K562 (cell line): ENCODE results near the gene KRT16. TPM values are rescaled to one million over a fixed set of nuclear protein-coding genes. Genes with fewer than 3 reads are reported as not detected.

Experiments used
- ATAC-seq: fragments of 200-7000 bp; cut with Tn5 transposase; 3 replicates; pipeline ENCODE4 v1.9.1; 2020; ENCODE audit warnings: moderate library complexity
- BruUV-seq: library from RNA; stranded (reverse); fragments of 400-500 nt; replicated peaks from 2 replicates; lab custom pipeline; 2021; lab: Mats Ljungman, UMichigan
- CTCF ChIA-PET: fragments of 300-600 bp; formaldehyde crosslinking; extraction: SDS; loops from one replicate; lab custom pipeline; 2021; ENCODE audit warnings: low intra/inter-chr PET ratio; lab: Yijun Ruan, JAX
- POLR2A ChIA-PET: fragments of 300-600, 350-650 bp; sonication (Branson Sonifier 250); formaldehyde crosslinking; extraction: SDS; loops from one replicate; lab custom pipeline; 2021; ENCODE audit warnings: antibody characterized with exemption, inconsistent platforms; lab: Yijun Ruan, JAX
- DNase-seq, 4 experiments: peaks; one replicate each; pipeline versions ENCODE4 v3.0.0 to v3.0.0-alpha.2; 2011 to 2018; ENCODE audit warnings: low spot score in 3 of 4, mixed read lengths in 3 of 4; ENCODE audit errors: extremely low read depth in 1 of 4
- FAIRE-seq: peaks from 2 replicates; lab custom pipeline; 2011; peaks lifted over from hg19 to GRCh38; lab: Jason Lieb, UNC
- H2AFZ ChIP-seq: 2 replicates; pipeline ENCODE4 v1.6.0; 2011; ENCODE audit warnings: low read depth, low read length, control low read depth, inconsistent platforms
- H3K27ac ChIP-seq: fragments of 200-600 bp; 3 replicates; pipeline ENCODE4 v1.8.0; 2011; ENCODE audit warnings: low read depth, mild to moderate bottlenecking, control low read depth, inconsistent platforms, low read length, moderate library complexity, mixed read lengths; ENCODE audit errors: extremely low read depth
- H3K27me3 ChIP-seq, 2 experiments: fragments of 300-600 bp in 1 of 2; 2 replicates in 1 of 2; 3 replicates in 1 of 2; pipeline versions ENCODE4 v1.6.0 to v1.8.0; 2011; ENCODE audit warnings: inconsistent platforms in 2 of 2, low read length in 2 of 2, mild to moderate bottlenecking in 1 of 2, mixed read lengths in 1 of 2, moderate library complexity in 1 of 2; ENCODE audit not compliant: control insufficient read depth in 2 of 2, insufficient read depth in 2 of 2
- H3K36me3 ChIP-seq: fragments of 300-600 bp; 3 replicates; pipeline ENCODE4 v1.8.0; 2011; ENCODE audit warnings: mild to moderate bottlenecking, low read length, inconsistent platforms; ENCODE audit not compliant: control insufficient read depth, insufficient read depth
- H3K4me1 ChIP-seq, 2 experiments: fragments of 200-600 bp in 1 of 2; replicated peaks in 1 of 2; 2 replicates in 1 of 2; 3 replicates in 1 of 2; pipeline versions ENCODE4 v1.5.1 to v1.8.0; 2011; ENCODE audit warnings: inconsistent platforms in 2 of 2, low read length in 2 of 2, mild to moderate bottlenecking in 1 of 2, mixed read lengths in 1 of 2, moderate library complexity in 1 of 2; ENCODE audit not compliant: control insufficient read depth in 2 of 2, insufficient read depth in 2 of 2
- H3K4me2 ChIP-seq: 2 replicates; pipeline ENCODE4 v1.6.1; 2011; ENCODE audit warnings: low read length, control low read depth, inconsistent platforms, mixed read lengths; ENCODE audit not compliant: insufficient read depth
- H3K4me3 ChIP-seq: fragments of 200-600 bp; sonication (generic), shearing (Covaris generic); 2 replicates; pipeline ENCODE4 v1.5.1; 2016; ENCODE audit warnings: control low read depth, inconsistent platforms
- H3K79me2 ChIP-seq: fragments of 200-600 bp; 3 replicates; pipeline ENCODE4 v1.8.0; 2011; ENCODE audit warnings: low read length, inconsistent platforms; ENCODE audit not compliant: control insufficient read depth, insufficient read depth
- H3K9ac ChIP-seq, 2 experiments: 2 replicates each; pipeline versions ENCODE4 v1.6.0 to v1.6.1; 2011; ENCODE audit warnings: low read depth in 2 of 2, low read length in 2 of 2, control low read depth in 1 of 2, inconsistent platforms in 1 of 2, mild to moderate bottlenecking in 1 of 2, mixed read lengths in 1 of 2; ENCODE audit not compliant: insufficient read depth in 1 of 2
- H3K9me1 ChIP-seq: one replicate; pipeline ENCODE4 v1.6.0; 2011; ENCODE audit warnings: inconsistent platforms, mild to moderate bottlenecking, low read length, moderate library complexity; ENCODE audit not compliant: control insufficient read depth, insufficient read depth
- H3K9me3 ChIP-seq: replicated peaks from 2 replicates; pipeline ENCODE4 v1.5.1; 2011; ENCODE audit warnings: low read depth, low read length, inconsistent platforms; ENCODE audit not compliant: control insufficient read depth, insufficient read depth
- H4K20me1 ChIP-seq: replicated peaks from 2 replicates; pipeline ENCODE4 v1.6.1; 2011; ENCODE audit warnings: low read length, inconsistent platforms, mixed read lengths; ENCODE audit not compliant: control insufficient read depth, insufficient read depth
- CBX1 ChIP-seq: sonication (generic); IDR thresholded peaks from 2 replicates; pipeline ENCODE4 v1.6.1; 2016; ENCODE audit warnings: antibody characterized with exemption, low read depth, mild to moderate bottlenecking
- CC2D1A ChIP-seq: fragments of 450-650 bp; IDR thresholded peaks from 2 replicates; pipeline ENCODE4 v1.6.1; 2017; ENCODE audit warnings: mild to moderate bottlenecking
- CGGBP1 ChIP-seq: fragments of 250-450 bp; sonication (Bioruptor Pico); IDR thresholded peaks from 2 replicates; pipeline ENCODE4 v1.9.0; 2021; ENCODE audit warnings: mild to moderate bottlenecking
- CTCF ChIP-seq, 3 experiments: IDR thresholded peaks in 2 of 3; conservative IDR thresholded peaks in 1 of 3; 2 replicates each; pipeline ENCODE4 v1.5.1; 2011 to 2012; ENCODE audit warnings: low read length in 3 of 3, mild to moderate bottlenecking in 3 of 3, control low read depth in 2 of 3, improper control_type of control experiment in 1 of 3, inconsistent platforms in 1 of 3, low read depth in 1 of 3, mixed read lengths in 1 of 3, moderate library complexity in 1 of 3; ENCODE audit not compliant: insufficient read depth in 2 of 3
- GATAD2B ChIP-seq: fragments of 450-650 bp; IDR thresholded peaks from 2 replicates; pipeline ENCODE4 v1.6.1; 2017; ENCODE audit warnings: mild to moderate bottlenecking, borderline replicate concordance
- HNRNPUL1 ChIP-seq: fragments of 200-400 bp; formaldehyde crosslinking; IDR thresholded peaks from 2 replicates; pipeline ENCODE4 v1.6.1; 2017; ENCODE audit warnings: low read length
- L3MBTL2 ChIP-seq: fragments of 450-650 bp; IDR thresholded peaks from 2 replicates; pipeline ENCODE4 v1.6.1; 2016; ENCODE audit warnings: mild to moderate bottlenecking, moderate library complexity
- MCM5 ChIP-seq: fragments of 450-650 bp; IDR thresholded peaks from 2 replicates; pipeline ENCODE4 v1.6.1; 2016; ENCODE audit warnings: low read depth
- PCBP1 ChIP-seq: fragments of 200-400 bp; formaldehyde crosslinking; IDR thresholded peaks from 2 replicates; pipeline ENCODE4 v1.6.1; 2018; ENCODE audit warnings: mild to moderate bottlenecking, low read depth, low read length; ENCODE audit not compliant: poor library complexity, severe bottlenecking
- TFAP4 ChIP-seq: sonication (generic); formaldehyde crosslinking; IDR thresholded peaks from 2 replicates; pipeline ENCODE4 v1.8.0; 2022; ENCODE audit warnings: missing genetic modification reagents, mild to moderate bottlenecking, moderate library complexity, borderline replicate concordance
- ZBTB12 ChIP-seq: fragments of 250-450 bp; sonication (Bioruptor Pico); IDR thresholded peaks from 2 replicates; pipeline ENCODE4 v1.4.0; 2020
- ZNF449 ChIP-seq: fragments of 250-450 bp; sonication (Bioruptor Pico); IDR thresholded peaks from 2 replicates; pipeline ENCODE4 v1.8.0; 2022; ENCODE audit warnings: moderate library complexity, mild to moderate bottlenecking, inconsistent platforms
- ZNF77 ChIP-seq: fragments of 250-450 bp; sonication (Bioruptor Pico); IDR thresholded peaks from 2 replicates; pipeline ENCODE4 v1.5.0; 2020
- WGBS: fragments of 100-300 bp; shearing (Covaris generic); methylation state at CpG from one replicate; pipeline ENCODE4 v1.1.6; 2016; ENCODE audit warnings: low coverage, mixed read lengths; ENCODE audit not compliant: insufficient coverage; ENCODE audit errors: missing lambda C conversion rate; 5-methylcytosine and 5-hydroxymethylcytosine counted together
- in situ Hi-C: fragments of 300-500 bp; cut with MboI; formaldehyde crosslinking; loops from 4 replicates; pipeline ENCODE4 v1.15.0; 2018; ENCODE audit warnings: inconsistent platforms, mixed read lengths
- intact Hi-C: fragments of 100-400 bp; cut with micrococcal nuclease; formaldehyde crosslinking; loops from 2 replicates; pipeline ENCODE4 v1.14.2; 2022
- polyA plus RNA-seq, 8 experiments: library from polyadenylated mRNA; depleted of rRNA in 4 of 8; stranded (reverse) in 5 of 8; unstranded in 3 of 8; fragments of >200 nt; fragmentation: Nextera tagmentation in 2 of 8; fragmentation: Illumina TruSeq in 1 of 8; extraction: Ambion mirVana in 2 of 8; extraction: Trizol in 1 of 8; gene quantifications; 2 replicates each; pipeline versions ENCODE4 v1.2.1 to v1.2.3, GENCODE V29; 2011 to 2014; ENCODE audit warnings: inconsistent platforms in 1 of 8, missing spikeins in 1 of 8
- total RNA-seq, 7 experiments: library from RNA; depleted of rRNA in 6 of 7; stranded (reverse); fragments of >200 nt in 6 of 7; fragmentation: Illumina TruSeq in 2 of 7; extraction: Trizol in 2 of 7; gene quantifications; 2 replicates each; pipeline versions ENCODE4 v1.2.1 to v1.2.3, GENCODE V29; 2011 to 2021; ENCODE audit warnings: low replicate concordance in 1 of 7

The KRT16 gene
- total and polyA plus RNA-seq, 9 of the 15 experiments (the other 6 are each of a cell fraction or from before 2014, with no cell fraction given): 0.04 TPM; not detected in 8

- Histone ChIP-seq H3K27ac (no peak overlapping the region), H4K20me1 (no peaks in the 10 kb centered on the region), H3K4me3 (no peak overlapping the region), H3K9me1 (no peaks in the 10 kb centered on the region), H3K9ac (peak overlapping the region in 1 of 2 experiments; percentile 70; a peak in 2 of 4 replicates), H3K36me3 (no peaks in the 10 kb centered on the region), H2AFZ (peak overlapping the region; percentile 92), H3K9me3 (no peaks in the 10 kb centered on the region), H3K4me2 (peak overlapping the region; percentile 75), H3K27me3 (peaks cover 0 to 25% of the 10 kb centered on the region in 2 experiments; a peak in 2 of 5 replicates), H3K79me2 (no peaks in the 10 kb centered on the region), H3K4me1 (peaks cover 2 to 9% of the 10 kb centered on the region in 2 experiments; a peak in 3 of 5 replicates)
- WGBS: 24% methylated on average over 18 of the region's 18 CpGs
- BruUV-seq: no TSS peak
- peak; percentile 98 for ATAC-seq
- peak; percentile 99 for FAIRE-seq
- in situ Hi-C loops: no loop called here
- intact Hi-C loops: loop anchor here (1.0 kb wide), 1 partner anchor 67 kb away; no protein-coding TSS in a partner anchor
- CTCF ChIA-PET: interaction anchor here (0.9 to 3.6 kb wide), 5 partner anchors 30 to 83 kb away, joined by 3 to 21 read pairs (median 7); no protein-coding TSS in a partner anchor
- DNase-seq: peak; percentile 92 to 97 (median 94)
- POLR2A ChIA-PET: interaction anchor here (0.6 to 1.3 kb wide), 6 partner anchors 12 to 81 kb away, joined by 3 to 6 read pairs (median 3); no protein-coding TSS in a partner anchor
- TF ChIP-seq ZNF449 (CRISPR knock-in tag) (no peak), GATAD2B (no peak), TFAP4 (peak; percentile 55; the same call in 1 of the 2 replicates), MCM5 (no peak), CBX1 (no peak), CC2D1A (no peak), CGGBP1 (CRISPR knock-in tag) (no peak), PCBP1 (no peak), L3MBTL2 (peak; percentile 47; the same call in 1 of the 2 replicates), HNRNPUL1 (no peak), ZNF77 (no peak), ZBTB12 (CRISPR knock-in tag) (no peak), CTCF (IDR thresholded peaks at IDR 0.05 in 2 of 3, conservative IDR thresholded peaks at IDR 0.05 in 1 of 3; ENCODE audit: insufficient read depth in 2 of 3, low read depth in 1 of 3, low read length in 3 of 3) (peak; percentile 92 to 97 (median 92))
Observed at GRCh38 chr17:41579484-41580243, 32.9 kb downstream of the KRT16 start.
